Peyer's patch (tissue), 4 donors: Measurements from ENCODE around the gene CDC37.

Experiments used
- POLR2A ChIP-seq, 2 donors: fragments of 450-650 bp; IDR thresholded peaks; one replicate each; pipeline ENCODE4 v1.5.1; 2017; ENCODE audit warnings: antibody characterized with exemption in 2 of 2, mild to moderate bottlenecking in 2 of 2, moderate library complexity in 2 of 2
- TF ChIP-seq, protein P1 (sequence below), 6 experiments: fragments of 450-650 bp in 4 of 6; fragments of 200-600 bp in 2 of 6; sonication (generic) in 1 of 6; IDR thresholded peaks; one replicate each; pipeline ENCODE4 v1.5.1; 2017 to 2019; ENCODE audit warnings: antibody characterized with exemption in 6 of 6, mild to moderate bottlenecking in 3 of 6, moderate library complexity in 1 of 6

DNA sequence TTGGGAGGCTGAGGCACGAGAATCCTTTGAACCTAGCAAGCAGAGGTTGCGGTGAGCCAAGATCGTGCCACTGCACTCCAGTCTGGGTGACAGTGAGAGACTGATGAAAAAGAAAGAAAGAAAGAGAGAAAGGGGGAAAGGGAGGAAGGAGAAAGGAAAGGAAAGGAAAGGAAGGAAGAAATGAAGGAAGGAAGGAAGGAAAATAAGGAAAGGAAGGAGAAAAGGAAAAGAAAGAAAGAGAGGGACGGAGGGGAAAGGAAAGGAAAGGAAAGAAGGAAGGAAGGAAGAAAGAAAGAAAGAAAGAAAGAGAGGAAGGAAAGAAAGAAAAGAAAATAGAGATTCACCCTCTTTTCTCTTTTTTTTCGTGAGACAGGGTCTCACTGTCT is 25.6 kb upstream of the CDC37 start:
- TF ChIP-seq, protein P1, sequence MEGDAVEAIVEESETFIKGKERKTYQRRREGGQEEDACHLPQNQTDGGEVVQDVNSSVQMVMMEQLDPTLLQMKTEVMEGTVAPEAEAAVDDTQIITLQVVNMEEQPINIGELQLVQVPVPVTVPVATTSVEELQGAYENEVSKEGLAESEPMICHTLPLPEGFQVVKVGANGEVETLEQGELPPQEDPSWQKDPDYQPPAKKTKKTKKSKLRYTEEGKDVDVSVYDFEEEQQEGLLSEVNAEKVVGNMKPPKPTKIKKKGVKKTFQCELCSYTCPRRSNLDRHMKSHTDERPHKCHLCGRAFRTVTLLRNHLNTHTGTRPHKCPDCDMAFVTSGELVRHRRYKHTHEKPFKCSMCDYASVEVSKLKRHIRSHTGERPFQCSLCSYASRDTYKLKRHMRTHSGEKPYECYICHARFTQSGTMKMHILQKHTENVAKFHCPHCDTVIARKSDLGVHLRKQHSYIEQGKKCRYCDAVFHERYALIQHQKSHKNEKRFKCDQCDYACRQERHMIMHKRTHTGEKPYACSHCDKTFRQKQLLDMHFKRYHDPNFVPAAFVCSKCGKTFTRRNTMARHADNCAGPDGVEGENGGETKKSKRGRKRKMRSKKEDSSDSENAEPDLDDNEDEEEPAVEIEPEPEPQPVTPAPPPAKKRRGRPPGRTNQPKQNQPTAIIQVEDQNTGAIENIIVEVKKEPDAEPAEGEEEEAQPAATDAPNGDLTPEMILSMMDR (IDR thresholded peaks at IDR 0.05): no peak
- TF ChIP-seq POLR2A (IDR thresholded peaks at IDR 0.05): no peak
